Measurements from ENCODE around the gene HEYL. TPM values are rescaled to one million over a fixed set of nuclear protein-coding genes. Genes with fewer than 3 reads are reported as not detected.

Gene HEYL
- total RNA-seq, result 10 to 100 TPM; 26.3 to 35.4 TPM
- 10 to 100 TPM; 24.2 to 68.6 TPM for polyA plus RNA-seq
- long read RNA-seq, donor 1, partial matches to known transcripts, result 31 of 96 reads
- long read RNA-seq, donor 1, other reads (novel, unspliced or antisense), result 61 of 96 reads
- long read RNA-seq, donor 2, transcript HEYL-201 (5 exons, 3,661 nt), result major isoform, 5 of 25 reads
- long read RNA-seq, donor 2, partial matches to known transcripts, result 3 of 25 reads
- long read RNA-seq, donor 2, other reads (novel, unspliced or antisense), result 17 of 25 reads

DNA sequence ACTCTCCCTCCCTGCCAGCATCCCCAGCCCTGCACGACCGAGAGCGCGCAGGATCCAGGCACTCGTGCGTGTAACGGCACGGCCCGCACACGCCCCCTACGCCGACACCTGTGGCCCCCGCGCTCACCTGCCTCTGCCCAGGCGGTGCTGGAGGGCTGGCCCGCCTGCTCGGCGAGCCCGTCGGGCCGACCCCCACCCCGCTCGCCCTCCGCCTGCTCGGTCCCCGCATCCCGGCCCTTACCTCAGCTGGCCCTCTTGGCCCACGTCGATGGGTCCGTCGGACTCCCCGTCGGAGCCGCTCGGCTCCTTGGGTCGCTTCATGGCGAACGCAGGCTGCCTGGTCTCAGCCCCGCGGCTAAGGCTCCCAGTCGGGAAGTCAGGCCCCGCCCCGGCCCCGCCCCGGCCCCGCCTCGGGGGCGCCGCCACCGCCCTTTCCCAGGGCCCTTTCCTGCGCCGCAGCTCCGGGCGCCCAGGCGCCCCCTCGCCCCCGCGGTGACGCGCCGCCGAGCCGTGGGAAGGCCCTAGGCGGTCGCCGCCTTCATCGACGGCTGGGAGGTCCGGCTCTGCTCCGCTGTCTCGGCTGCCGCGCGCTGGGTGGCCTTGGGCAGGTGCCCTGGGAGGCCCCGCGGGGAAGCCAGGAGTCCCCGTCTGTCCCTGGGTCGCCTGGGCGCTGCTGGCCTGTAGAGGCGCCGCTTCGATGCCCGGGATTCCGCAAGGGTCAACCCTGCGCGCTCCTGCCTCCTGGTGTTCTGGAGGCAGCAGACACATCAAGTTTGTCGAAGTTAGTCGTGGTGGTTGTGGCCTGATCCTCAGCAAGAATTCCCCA, at the start of gene HEYL:
HEYL (minus strand) TSS at position 339 of the 826 bp plus-strand sequence; CDS start at position 321, 18 bp downstream.
- no peaks in the 10 kb centered on the region for H3K9me3 ChIP-seq (ENCODE audit: control insufficient read depth, low read length)
- 1 to 2% methylated on average over 67 to 88 of the region's 88 CpGs for WGBS, 2 donors
- peak within 1 kb of the TSS; percentile 57 to 88 for H3K27ac ChIP-seq (ENCODE audit: low read depth in 1 of 2, low read length in 2 of 2)
- peak within 1 kb of the TSS; percentile 40 to 92 for H3K4me3 ChIP-seq (ENCODE audit: low read length in 2 of 2)
- H3K4me1 ChIP-seq (ENCODE audit: control insufficient read depth in 1 of 2, insufficient read depth in 2 of 2, low read length in 2 of 2), result peaks cover 3 to 9% of the 10 kb centered on the region in 2 donors
- ATAC-seq (ENCODE audit: low FRiP score) (peak; percentile 77), DNase-seq (peak; percentile 85 to 94)
- H3K27me3 ChIP-seq (ENCODE audit: control insufficient read depth in 1 of 2, insufficient read depth in 2 of 2, low read length in 1 of 2), result no peaks in the 10 kb centered on the region
- intact Hi-C loops (cut with DNase I), result no loop called here
- no peaks in the 10 kb centered on the region for H3K36me3 ChIP-seq (ENCODE audit: control insufficient read depth in 1 of 2, insufficient read depth in 2 of 2, low read length in 1 of 2)

- no peak for DNase-seq
- H3K36me3 ChIP-seq (ENCODE audit: control insufficient read depth in 1 of 2, insufficient read depth in 2 of 2, low read length in 1 of 2), result no peaks in the 10 kb centered on the region
- H3K4me1 ChIP-seq (ENCODE audit: control insufficient read depth in 1 of 2, insufficient read depth in 2 of 2, low read length in 2 of 2), result no peaks in the 10 kb centered on the region
- 84 to 90% methylated on average over 2 of the region's 2 CpGs for WGBS, 2 donors
- H3K4me3 ChIP-seq (ENCODE audit: low read length in 2 of 2), result no peak overlapping the region
- no peak overlapping the region for H3K27ac ChIP-seq (ENCODE audit: low read depth in 1 of 2, low read length in 2 of 2)
- intact Hi-C loops (cut with DNase I), result no loop called here
- no peaks in the 10 kb centered on the region for H3K9me3 ChIP-seq (ENCODE audit: control insufficient read depth, low read length)
- ATAC-seq (ENCODE audit: low FRiP score), result no peak
- H3K27me3 ChIP-seq (ENCODE audit: control insufficient read depth in 1 of 2, insufficient read depth in 2 of 2, low read length in 1 of 2), result no peaks in the 10 kb centered on the region
Observed at GRCh38 chr1:39689214-39689613, 49.8 kb upstream of the HEYL start.

- Histone ChIP-seq H3K36me3 (ENCODE audit: control insufficient read depth in 1 of 2, insufficient read depth in 2 of 2, low read length in 1 of 2) (no peaks in the 10 kb centered on the region), H3K4me3 (ENCODE audit: low read length in 2 of 2) (no peak overlapping the region), H3K9me3 (ENCODE audit: control insufficient read depth, low read length) (no peaks in the 10 kb centered on the region), H3K4me1 (ENCODE audit: control insufficient read depth in 1 of 2, insufficient read depth in 2 of 2, low read length in 2 of 2) (no peaks in the 10 kb centered on the region), H3K27me3 (ENCODE audit: control insufficient read depth in 1 of 2, insufficient read depth in 2 of 2, low read length in 1 of 2) (no peaks in the 10 kb centered on the region), H3K27ac (ENCODE audit: low read depth in 1 of 2, low read length in 2 of 2) (no peak overlapping the region)
- ATAC-seq (ENCODE audit: low FRiP score) (no peak), DNase-seq (no peak)
- intact Hi-C loops (cut with DNase I), result no loop called here
- 78 to 83% methylated on average over 3 of the region's 3 CpGs for WGBS, 2 donors
Observed at GRCh38 chr1:39688706-39689105, 49.3 kb upstream of the HEYL start.

GRCh38 chr1:39687243-39687642, 47.8 kb upstream of the HEYL start:
- no peak overlapping the region for H3K4me3 ChIP-seq (ENCODE audit: low read length in 2 of 2)
- ATAC-seq (ENCODE audit: low FRiP score), result no peak
- no peaks in the 10 kb centered on the region for H3K27me3 ChIP-seq (ENCODE audit: control insufficient read depth in 1 of 2, insufficient read depth in 2 of 2, low read length in 1 of 2)

GRCh38 chr1:39685071-39685470, 45.6 kb upstream of the HEYL start:
- Histone ChIP-seq H3K27me3 (ENCODE audit: control insufficient read depth in 1 of 2, insufficient read depth in 2 of 2, low read length in 1 of 2) (no peaks in the 10 kb centered on the region), H3K4me1 (ENCODE audit: control insufficient read depth in 1 of 2, insufficient read depth in 2 of 2, low read length in 2 of 2) (no peaks in the 10 kb centered on the region), H3K9me3 (ENCODE audit: control insufficient read depth, low read length) (no peaks in the 10 kb centered on the region), H3K4me3 (ENCODE audit: low read length in 2 of 2) (no peak overlapping the region), H3K36me3 (ENCODE audit: control insufficient read depth in 1 of 2, insufficient read depth in 2 of 2, low read length in 1 of 2) (no peaks in the 10 kb centered on the region), H3K27ac (ENCODE audit: low read depth in 1 of 2, low read length in 2 of 2) (no peak overlapping the region)
- DNase-seq, result no peak
- 80 to 90% methylated on average over 3 of the region's 3 CpGs for WGBS, 2 donors
- intact Hi-C loops (cut with DNase I), result no loop called here
- ATAC-seq (ENCODE audit: low FRiP score), result no peak

More at GRCh38 chr1:39687243-39687642, 47.8 kb upstream of the HEYL start:
- Histone ChIP-seq H3K4me1 (ENCODE audit: control insufficient read depth in 1 of 2, insufficient read depth in 2 of 2, low read length in 2 of 2) (no peaks in the 10 kb centered on the region), H3K27ac (ENCODE audit: low read depth in 1 of 2, low read length in 2 of 2) (no peak overlapping the region), H3K36me3 (ENCODE audit: control insufficient read depth in 1 of 2, insufficient read depth in 2 of 2, low read length in 1 of 2) (no peaks in the 10 kb centered on the region), H3K9me3 (ENCODE audit: control insufficient read depth, low read length) (no peaks in the 10 kb centered on the region)
- DNase-seq, result no peak
- 68 to 78% methylated on average over 2 of the region's 2 CpGs for WGBS, 2 donors
- intact Hi-C loops (cut with DNase I), result no loop called here

- DNase-seq (peak in 1 of 2 donors; percentile 68), ATAC-seq (ENCODE audit: low FRiP score) (no peak)
- Histone ChIP-seq H3K27ac (ENCODE audit: low read depth in 1 of 2, low read length in 2 of 2) (no peak overlapping the region), H3K4me1 (ENCODE audit: control insufficient read depth in 1 of 2, insufficient read depth in 2 of 2, low read length in 2 of 2) (no peaks in the 10 kb centered on the region), H3K4me3 (ENCODE audit: low read length in 2 of 2) (no peak overlapping the region), H3K9me3 (ENCODE audit: control insufficient read depth, low read length) (no peaks in the 10 kb centered on the region), H3K36me3 (ENCODE audit: control insufficient read depth in 1 of 2, insufficient read depth in 2 of 2, low read length in 1 of 2) (no peaks in the 10 kb centered on the region), H3K27me3 (ENCODE audit: control insufficient read depth in 1 of 2, insufficient read depth in 2 of 2, low read length in 1 of 2) (no peaks in the 10 kb centered on the region)
- intact Hi-C loops (cut with DNase I), result no loop called here
- WGBS, 2 donors, result 89 to 94% methylated on average over 11 to 13 of the region's 13 CpGs
Observed at GRCh38 chr1:39684313-39684664, 44.8 kb upstream of the HEYL start.

GRCh38 chr1:39683591-39684312, 44.3 kb upstream of the HEYL start:
- Histone ChIP-seq H3K27ac (ENCODE audit: low read depth in 1 of 2, low read length in 2 of 2) (no peak overlapping the region), H3K27me3 (ENCODE audit: control insufficient read depth in 1 of 2, insufficient read depth in 2 of 2, low read length in 1 of 2) (no peaks in the 10 kb centered on the region), H3K4me3 (ENCODE audit: low read length in 2 of 2) (no peak overlapping the region), H3K9me3 (ENCODE audit: control insufficient read depth, low read length) (no peaks in the 10 kb centered on the region), H3K4me1 (ENCODE audit: control insufficient read depth in 1 of 2, insufficient read depth in 2 of 2, low read length in 2 of 2) (no peaks in the 10 kb centered on the region), H3K36me3 (ENCODE audit: control insufficient read depth in 1 of 2, insufficient read depth in 2 of 2, low read length in 1 of 2) (no peaks in the 10 kb centered on the region)
- DNase-seq (peak in 1 of 2 donors; percentile 64), ATAC-seq (ENCODE audit: low FRiP score) (peak; percentile 27)
- intact Hi-C loops (cut with DNase I), result no loop called here
- 46 to 47% methylated on average over 59 to 62 of the region's 62 CpGs for WGBS, 2 donors

DNA sequence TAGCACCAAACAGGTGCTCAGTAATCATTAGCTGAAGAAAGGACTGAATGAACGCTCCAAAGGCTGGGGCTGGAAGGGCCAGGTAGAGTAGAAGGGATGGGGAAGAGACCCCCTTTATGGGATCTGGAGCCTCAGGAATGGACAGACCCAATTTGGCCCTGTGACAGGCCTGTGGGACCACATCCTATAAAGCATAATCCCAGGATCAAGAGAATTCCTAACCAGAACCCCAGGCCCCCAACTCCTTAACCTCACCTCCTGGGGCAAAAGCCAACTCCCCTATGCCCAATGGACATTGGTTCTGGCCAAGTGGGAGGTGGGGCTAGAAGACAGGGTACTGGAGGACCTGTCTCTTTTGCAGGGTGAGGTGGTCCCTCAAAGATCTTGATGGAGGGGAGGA, 42.6 kb upstream of the HEYL start:
- ATAC-seq (ENCODE audit: low FRiP score), result no peak
- intact Hi-C loops (cut with DNase I), result no loop called here
- no peaks in the 10 kb centered on the region for H3K4me1 ChIP-seq (ENCODE audit: control insufficient read depth in 1 of 2, insufficient read depth in 2 of 2, low read length in 2 of 2)
- H3K27me3 ChIP-seq (ENCODE audit: control insufficient read depth in 1 of 2, insufficient read depth in 2 of 2, low read length in 1 of 2), result no peaks in the 10 kb centered on the region
- DNase-seq, result no peak
- H3K27ac ChIP-seq (ENCODE audit: low read depth in 1 of 2, low read length in 2 of 2), result no peak overlapping the region
- no peak overlapping the region for H3K4me3 ChIP-seq (ENCODE audit: low read length in 2 of 2)
- WGBS, 2 donors, result 89 to 94% methylated on average over 1 of the region's 1 CpG
- H3K36me3 ChIP-seq (ENCODE audit: control insufficient read depth in 1 of 2, insufficient read depth in 2 of 2, low read length in 1 of 2), result no peaks in the 10 kb centered on the region
- H3K9me3 ChIP-seq (ENCODE audit: control insufficient read depth, low read length), result no peaks in the 10 kb centered on the region

All from aorta (tissue), 5 donors.